GM11168 (cell line): ENCODE results near the gene METAP2.

Source experiments
- in situ Hi-C: fragments of 300-500 bp; cut with MboI; formaldehyde crosslinking; loops from one replicate; pipeline ENCODE4 v1.12.0; 2022; ENCODE audit warnings: low sequenced_read_pairs; ENCODE audit not compliant: unreplicated experiment

METAP2 gene

DNA sequence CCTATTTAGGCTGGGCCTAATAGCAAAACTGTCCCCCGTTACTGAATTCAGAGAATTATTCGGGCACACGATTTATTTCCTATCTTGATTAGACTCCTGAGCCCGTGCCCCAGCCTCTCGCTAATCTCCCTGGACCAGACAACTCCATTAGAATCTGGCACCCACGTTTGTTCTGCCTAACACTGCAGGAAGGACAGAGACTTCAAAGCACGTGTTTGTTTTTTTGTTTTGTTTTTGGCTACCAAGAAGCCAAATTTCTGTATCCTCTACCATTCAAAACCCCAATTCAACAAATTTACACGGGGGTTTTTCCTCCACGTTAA, 72.5 kb downstream of the METAP2 start:
- in situ Hi-C loops: no loop called here

DNA sequence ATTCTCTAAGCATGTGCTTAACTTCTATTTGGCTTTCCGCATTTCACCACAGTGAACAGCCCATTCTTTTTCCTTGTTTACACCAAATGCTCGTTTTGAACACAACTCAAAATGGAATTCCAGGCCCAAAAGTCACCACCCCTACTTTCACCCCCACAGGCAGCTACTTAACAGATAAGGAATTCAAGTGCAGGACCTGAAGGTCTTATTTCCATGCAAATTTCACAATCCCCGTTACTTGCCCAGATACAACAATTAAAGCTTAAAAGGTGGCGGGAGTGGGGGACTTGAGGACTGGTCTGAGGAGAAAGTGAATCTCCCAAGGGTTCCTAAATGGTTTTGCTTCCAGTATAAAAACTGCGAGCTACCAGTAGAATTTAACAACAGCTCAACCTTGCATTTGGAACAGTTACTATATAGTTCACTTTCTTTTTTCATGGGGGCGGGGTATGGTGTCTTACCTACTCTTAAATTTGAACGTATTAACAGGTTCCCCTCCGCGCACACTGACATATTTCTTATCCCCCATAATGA, 73.6 kb downstream of the METAP2 start:
- in situ Hi-C loops: no loop called here

DNA sequence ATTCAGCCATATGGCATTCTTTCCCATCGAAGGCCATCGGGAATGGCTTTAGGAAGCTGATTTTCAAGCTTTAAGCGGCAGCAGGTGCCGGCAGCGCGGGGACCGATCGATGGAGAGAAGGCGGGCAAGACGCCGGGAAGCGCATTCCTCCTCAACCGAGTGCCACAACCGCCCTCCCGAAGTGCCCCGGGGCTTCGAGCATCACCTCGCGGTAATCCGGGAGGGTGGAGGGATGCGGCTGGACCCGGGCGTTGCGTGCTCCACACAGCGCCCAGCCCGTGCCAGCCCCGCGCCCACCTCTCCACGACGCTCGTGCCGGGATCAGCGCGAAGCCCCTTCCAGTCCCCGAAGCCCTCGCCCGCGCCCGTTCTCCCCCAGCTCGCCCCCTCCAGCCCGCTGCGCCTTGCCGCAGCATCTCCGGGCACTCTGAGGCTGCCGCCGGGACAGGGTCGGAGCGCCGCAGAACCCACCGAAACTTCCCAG, 74.1 kb downstream of the METAP2 start:
- in situ Hi-C loops: no loop called here

DNA sequence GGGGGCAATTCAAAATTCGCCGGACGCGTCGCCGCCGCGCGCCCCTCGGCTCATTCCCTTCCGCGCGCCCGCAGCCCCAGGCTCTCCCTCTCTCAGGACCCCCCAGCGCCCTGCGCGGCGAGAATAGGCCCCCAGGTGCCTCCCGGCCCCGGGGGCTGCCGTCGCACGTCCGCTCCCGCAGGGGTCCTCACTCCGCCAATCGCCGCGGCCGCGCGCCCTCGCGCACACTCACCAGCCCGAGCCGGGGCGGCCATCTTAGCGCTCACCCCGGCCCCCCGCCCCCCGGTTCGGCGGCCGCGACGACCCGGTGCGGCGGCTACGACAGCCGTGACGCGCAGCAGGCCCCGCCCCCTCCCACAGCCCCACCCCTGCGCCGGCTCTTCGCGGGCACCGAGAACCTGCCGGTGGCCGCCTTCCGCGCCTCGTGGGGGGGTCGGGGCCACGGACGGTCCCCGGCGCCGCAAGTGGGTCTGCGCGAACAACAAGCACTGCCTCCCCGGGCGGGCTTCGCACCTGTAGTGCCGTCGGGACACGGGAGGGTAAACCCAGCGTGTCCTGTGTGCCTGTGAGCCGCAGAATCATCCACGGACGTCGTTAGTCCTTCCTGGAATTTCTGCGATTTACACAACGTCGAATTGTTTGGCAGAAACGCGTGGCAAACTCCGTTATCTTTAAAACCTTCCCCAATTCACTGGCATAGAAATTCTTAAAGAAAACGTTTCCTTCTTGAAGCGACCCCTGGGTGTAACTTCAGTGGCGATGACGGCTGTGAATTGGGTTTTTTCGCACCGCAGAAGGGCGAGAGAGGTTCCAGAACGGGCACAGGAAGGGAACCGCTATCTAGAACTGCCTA, 74.8 kb downstream of the METAP2 start:
- in situ Hi-C loops: no loop called here

DNA sequence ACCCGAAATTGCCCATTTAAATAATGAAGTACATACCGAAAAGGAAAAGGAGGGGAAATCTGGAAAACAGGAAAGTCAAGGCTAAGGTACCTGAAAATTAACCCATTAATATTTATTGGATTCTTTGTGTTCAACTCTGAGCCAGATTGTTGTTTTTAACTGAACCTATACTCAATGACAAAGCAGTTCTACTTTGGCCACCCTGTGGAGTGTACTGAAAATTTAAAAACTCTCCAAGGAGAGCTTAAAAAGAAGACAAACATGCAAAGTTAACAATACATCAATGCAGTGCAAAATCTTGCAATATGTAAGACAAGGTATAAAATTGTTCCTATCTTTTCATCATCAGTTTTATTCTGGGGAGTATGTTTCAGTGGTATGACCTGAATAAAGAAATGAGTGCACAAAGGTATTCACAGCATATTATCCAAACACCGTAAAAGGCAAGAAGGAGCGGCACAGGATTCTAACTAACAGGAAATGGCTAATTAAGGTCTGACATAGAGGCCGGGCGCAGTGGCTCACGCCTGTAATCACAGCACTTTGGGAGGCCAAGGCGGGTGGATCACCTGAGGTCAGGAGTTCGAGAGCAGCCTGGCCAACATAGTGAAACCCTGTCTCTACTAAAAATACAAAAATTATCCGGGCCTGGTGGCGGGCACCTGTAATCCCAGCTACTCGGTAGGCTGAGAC, 75.6 kb downstream of the METAP2 start:
- in situ Hi-C loops: no loop called here

DNA sequence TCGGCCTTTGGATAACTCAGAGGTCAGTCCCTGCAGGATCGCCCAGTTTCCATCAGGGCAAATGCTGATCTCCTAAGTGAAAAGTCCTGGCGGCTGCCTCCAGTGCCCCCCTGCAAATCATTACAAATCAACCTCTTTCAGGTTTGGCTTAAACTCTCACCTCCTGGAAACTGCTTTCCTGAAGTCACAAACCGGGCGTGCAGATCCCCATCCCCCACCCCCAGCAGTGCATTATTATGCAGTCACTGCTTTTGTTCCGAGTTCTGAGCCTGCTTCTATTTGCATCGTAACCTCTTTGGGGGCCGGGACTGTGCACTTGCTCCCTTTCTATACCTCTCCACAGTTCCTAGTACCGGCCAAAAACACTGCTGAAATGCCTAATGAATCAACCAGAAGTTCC, 77.4 kb downstream of the METAP2 start, which contains the start of gene USP44:
USP44 (minus strand) TSS at position 172 of the 400 bp plus-strand sequence. CDS start 17,220 bp downstream, outside the sequence.
- in situ Hi-C loops: no loop called here

DNA sequence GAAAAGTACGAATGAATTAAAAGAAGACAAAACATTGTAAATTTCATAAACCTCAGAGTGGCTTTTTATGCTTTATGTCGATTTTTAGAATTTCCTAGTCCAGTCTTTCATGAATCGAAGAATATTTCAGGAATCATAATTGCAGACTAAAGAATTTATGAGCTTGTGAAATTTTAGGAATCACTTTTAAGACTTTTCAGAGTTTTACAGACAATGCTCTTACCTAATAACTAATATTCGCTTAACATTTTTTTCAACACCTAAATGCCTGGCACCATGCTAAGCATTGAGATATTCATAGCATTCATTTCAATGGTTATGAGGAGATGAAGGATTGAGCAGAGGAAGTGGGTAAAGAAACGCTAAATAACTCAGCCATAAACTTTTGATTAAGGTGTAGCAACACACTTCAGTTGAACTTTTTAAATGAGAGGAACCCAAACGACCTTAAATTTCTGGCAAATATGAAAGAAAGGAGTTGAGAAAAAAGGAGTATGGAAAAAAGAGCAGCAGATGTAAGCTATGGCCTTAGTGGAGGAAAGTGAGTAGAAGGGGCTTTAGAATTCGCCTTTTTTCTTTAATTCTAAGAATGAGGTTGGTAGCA, 78.1 kb downstream of the METAP2 start:
- in situ Hi-C loops: no loop called here

DNA sequence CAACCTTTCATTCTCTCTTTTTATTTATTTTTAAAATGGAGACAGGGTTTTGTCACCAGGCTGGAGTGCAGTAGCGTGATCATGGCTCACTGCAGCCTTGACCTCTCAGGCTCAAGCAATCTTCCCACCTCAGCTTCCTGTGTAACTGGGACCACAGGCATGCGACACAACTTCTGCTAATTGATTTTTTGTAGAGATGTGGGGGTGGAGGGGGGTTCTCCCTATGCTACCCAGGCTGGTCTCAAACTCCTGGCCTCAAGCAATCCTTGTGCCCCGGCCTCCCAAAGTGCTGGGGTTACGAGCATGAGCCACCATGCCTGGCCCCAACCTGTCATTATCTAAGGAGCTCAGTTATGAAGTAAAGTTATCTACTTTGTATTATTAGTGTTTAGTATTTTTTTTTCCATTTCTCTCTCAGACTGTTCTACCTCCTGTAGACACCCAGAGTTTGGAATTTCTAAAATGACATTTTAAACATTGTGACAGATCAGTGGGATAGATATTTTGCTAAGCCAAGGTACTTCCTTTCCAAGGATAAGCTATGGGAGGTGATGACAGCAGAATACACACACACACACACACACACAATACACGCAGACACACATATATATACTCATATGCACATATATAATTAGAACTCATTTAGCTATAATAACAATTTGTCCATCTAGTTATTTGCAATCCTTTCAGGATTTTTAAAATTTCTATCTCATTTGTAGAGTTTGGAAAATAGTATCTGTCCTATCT, 79.4 kb downstream of the METAP2 start:
- in situ Hi-C loops: no loop called here

DNA sequence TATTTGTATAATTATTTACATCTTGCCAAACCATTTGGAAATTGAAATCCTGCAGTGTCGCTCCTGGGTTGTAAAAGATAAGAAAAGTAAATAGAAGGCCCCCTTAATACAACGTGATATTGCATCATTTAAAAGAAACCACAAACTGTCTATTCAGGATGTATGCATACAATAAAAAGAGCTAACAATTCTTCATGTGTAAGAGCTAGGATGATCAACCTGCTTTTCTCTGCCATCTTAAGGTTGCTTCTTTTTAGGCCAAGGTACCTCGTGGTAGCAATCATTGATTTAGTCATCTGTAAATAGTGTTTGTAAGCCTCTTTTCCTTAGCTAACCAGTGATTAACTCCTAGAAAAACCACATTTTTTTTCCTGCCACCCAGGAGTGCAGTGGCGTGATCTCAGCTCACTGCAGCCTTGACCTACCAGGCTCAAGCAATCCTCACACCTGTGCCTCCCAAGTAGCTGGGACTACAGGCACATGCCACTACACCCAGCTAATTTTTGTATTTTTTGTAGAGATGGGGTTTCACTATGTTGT, 80.7 kb downstream of the METAP2 start:
- in situ Hi-C loops: no loop called here

DNA sequence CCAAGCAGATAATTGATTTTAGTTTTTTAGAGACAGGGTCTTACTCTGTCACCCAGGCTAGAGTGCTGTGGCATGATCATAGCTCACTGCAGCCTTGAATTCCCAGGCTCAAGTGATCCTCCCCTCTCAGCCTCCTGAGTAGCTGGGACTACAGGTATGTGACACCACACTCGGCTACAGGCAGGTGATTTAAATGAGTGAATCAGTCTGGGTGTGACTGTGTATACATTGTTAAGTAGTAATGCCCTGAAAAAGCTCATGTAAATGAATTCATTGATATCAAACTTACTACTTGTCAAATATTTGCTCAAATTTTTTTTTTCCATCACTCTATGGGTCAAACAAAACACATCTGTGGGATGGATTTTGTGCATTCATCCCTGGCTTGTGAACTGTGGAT, 83.7 kb downstream of the METAP2 start:
- in situ Hi-C loops: no loop called here
